ENCODE results near the gene CCNE1. TPM values are rescaled to one million over a fixed set of nuclear protein-coding genes. Genes with fewer than 3 reads are reported as not detected.
"Not testable (repeated sequence)": the region's sequence is repeated elsewhere in the genome, so short reads cannot be mapped to it uniquely, and the experiment has no call there.

Gene CCNE1
- total and polyA plus RNA-seq, 5 donors = 2.1 to 5.1 (median 3.1) TPM

DNA sequence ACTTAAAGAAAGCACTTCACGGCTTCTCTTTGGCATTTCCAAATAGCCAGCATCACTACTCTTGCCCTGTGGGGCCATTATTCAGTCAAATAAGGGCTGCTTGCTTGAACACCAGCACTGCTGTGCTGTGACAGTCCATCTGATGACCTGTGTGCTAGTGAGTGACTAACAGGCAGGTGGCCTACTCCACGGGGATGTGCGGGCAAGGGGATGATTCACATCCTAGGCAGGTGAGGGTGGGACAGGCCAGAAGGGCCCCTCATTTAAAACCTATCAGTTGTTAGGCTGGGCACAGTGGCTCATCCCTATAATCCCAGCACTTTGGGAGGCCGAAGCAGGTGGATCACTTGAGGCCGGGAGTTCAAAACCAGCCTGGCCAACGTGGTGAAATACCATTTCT lies 8.2 kb downstream of the CCNE1 start:
- 93% methylated on average over 6 of the region's 6 CpGs for WGBS
- H3K27ac ChIP-seq (ENCODE audit: low read length) = no peak overlapping the region
- no peak for ATAC-seq

DNA sequence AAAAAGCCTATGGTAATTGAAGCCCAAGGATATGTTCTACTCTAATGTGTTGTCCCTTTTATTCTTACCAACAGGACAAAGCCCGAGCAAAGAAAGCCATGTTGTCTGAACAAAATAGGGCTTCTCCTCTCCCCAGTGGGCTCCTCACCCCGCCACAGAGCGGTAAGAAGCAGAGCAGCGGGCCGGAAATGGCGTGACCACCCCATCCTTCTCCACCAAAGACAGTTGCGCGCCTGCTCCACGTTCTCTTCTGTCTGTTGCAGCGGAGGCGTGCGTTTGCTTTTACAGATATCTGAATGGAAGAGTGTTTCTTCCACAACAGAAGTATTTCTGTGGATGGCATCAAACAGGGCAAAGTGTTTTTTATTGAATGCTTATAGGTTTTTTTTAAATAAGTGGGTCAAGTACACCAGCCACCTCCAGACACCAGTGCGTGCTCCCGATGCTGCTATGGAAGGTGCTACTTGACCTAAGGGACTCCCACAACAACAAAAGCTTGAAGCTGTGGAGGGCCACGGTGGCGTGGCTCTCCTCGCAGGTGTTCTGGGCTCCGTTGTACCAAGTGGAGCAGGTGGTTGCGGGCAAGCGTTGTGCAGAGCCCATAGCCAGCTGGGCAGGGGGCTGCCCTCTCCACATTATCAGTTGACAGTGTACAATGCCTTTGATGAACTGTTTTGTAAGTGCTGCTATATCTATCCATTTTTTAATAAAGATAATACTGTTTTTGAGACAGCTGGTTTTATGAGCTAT lies 12.0 kb downstream of the CCNE1 start:
- DNase-seq (no peak), ATAC-seq (no peak)
- 95% methylated on average over 20 of the region's 20 CpGs for WGBS
- intact Hi-C loops (cut with DNase I) = no loop called here
- Histone ChIP-seq H3K9me3 (ENCODE audit: control insufficient read depth, low read length) (no peaks in the 10 kb centered on the region), H3K27ac (ENCODE audit: low read length) (no peak overlapping the region), H3K4me1 (ENCODE audit: control insufficient read depth, insufficient read depth, low read length) (no peaks in the 10 kb centered on the region), H3K4me3 (ENCODE audit: low read length) (no peak overlapping the region), H3K27me3 (ENCODE audit: control insufficient read depth, insufficient read depth) (no peaks in the 10 kb centered on the region)

More for the DNA sequence above, 8.2 kb downstream of the CCNE1 start:
- Histone ChIP-seq H3K27me3 (ENCODE audit: control insufficient read depth, insufficient read depth) (no peaks in the 10 kb centered on the region), H3K9me3 (ENCODE audit: control insufficient read depth, low read length) (no peaks in the 10 kb centered on the region), H3K4me1 (ENCODE audit: control insufficient read depth, insufficient read depth, low read length) (no peaks in the 10 kb centered on the region), H3K4me3 (ENCODE audit: low read length) (no peak overlapping the region)
- no peak for DNase-seq
- intact Hi-C loops (cut with DNase I) = no loop called here

DNA sequence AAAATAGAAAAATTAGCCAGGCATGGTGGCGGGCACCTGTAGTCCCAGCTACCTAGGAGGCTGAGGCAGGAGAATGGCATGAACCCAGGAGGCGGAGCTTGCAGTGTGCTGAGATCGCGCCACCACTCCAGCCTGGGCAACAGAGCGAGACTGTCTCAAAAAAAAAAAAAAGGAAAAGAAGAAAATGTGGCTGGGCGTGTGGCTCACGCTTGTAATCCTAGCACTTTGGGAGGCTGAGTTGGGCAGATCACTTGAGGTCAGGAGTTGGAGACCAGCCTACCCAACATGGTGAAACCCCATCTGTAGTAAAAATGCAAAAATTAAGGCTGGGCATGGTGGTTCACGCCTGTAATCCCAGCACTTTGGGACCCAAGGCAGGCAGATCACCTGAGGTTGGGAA lies 13.5 kb downstream of the CCNE1 start:
- H3K9me3 ChIP-seq (ENCODE audit: control insufficient read depth, low read length); H3K4me1 ChIP-seq (ENCODE audit: control insufficient read depth, insufficient read depth, low read length); intact Hi-C loops (cut with DNase I); H3K27me3 ChIP-seq (ENCODE audit: control insufficient read depth, insufficient read depth); DNase-seq; ATAC-seq; H3K4me3 ChIP-seq (ENCODE audit: low read length); H3K27ac ChIP-seq (ENCODE audit: low read length): not testable (repeated sequence)
- 94% methylated on average over 8 of the region's 8 CpGs for WGBS

DNA sequence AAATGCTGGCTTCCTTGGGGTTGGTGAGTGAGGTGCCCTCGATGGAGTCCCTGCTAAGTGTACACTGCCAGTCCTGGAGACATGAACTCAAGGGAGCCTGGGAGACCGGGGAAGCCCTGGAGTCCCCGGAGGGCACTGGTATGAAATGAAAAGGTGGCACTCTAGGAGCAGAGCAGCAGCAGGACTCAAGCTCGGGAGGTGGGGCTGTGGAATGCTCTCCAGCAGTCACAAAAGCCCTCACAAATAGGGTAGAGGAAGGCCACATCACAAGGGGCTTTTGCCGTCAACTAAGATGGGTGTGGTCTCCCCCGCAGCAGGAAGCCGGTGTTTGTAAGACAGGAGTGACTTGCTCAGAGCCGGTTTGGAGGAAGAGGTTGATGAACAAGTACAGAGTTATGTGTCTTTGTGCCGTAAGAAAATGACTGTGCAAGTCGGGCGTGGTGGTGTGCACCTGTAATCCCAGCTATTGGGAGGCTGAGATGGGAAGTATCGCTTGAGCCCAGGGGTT lies 19.3 kb downstream of the CCNE1 start:
- no peak overlapping the region for H3K27ac ChIP-seq (ENCODE audit: low read length)
- no peak for ATAC-seq
- H3K4me1 ChIP-seq (ENCODE audit: control insufficient read depth, insufficient read depth, low read length) = no peaks in the 10 kb centered on the region
- WGBS = 56% methylated on average over 12 of the region's 12 CpGs
- no peak overlapping the region for H3K4me3 ChIP-seq (ENCODE audit: low read length)
- no peak for DNase-seq
- intact Hi-C loops (cut with DNase I) = no loop called here
- H3K27me3 ChIP-seq (ENCODE audit: control insufficient read depth, insufficient read depth) = no peaks in the 10 kb centered on the region
- H3K9me3 ChIP-seq (ENCODE audit: control insufficient read depth, low read length) = no peaks in the 10 kb centered on the region

DNA sequence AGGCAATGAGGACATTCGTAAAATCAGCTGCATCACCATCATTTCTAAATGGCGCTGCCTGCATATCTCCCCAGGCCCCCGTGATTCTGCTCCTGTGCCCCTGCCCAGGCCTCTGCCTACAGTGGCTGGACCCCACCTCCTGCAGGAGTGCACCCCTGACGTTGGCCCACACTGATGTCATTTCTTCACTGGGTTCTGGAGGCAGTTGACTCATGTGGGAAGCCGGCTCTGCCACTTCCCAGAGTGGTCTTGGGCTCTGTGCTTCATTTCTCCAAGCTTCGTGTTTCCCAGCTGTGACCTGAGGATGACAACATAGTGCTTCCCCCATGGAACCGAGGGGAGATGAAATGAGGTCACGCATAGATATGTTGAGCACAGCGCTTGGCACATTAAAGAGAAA lies 19.9 kb downstream of the CCNE1 start:
- DNase-seq (no peak), ATAC-seq (no peak)
- intact Hi-C loops (cut with DNase I) = no loop called here
- H3K4me3 ChIP-seq (ENCODE audit: low read length) = no peak overlapping the region
- 73% methylated on average over 9 of the region's 9 CpGs for WGBS
- no peak overlapping the region for H3K27ac ChIP-seq (ENCODE audit: low read length)
- no peaks in the 10 kb centered on the region for H3K27me3 ChIP-seq (ENCODE audit: control insufficient read depth, insufficient read depth)
- H3K4me1 ChIP-seq (ENCODE audit: control insufficient read depth, insufficient read depth, low read length) = no peaks in the 10 kb centered on the region
- H3K9me3 ChIP-seq (ENCODE audit: control insufficient read depth, low read length) = no peaks in the 10 kb centered on the region

DNA sequence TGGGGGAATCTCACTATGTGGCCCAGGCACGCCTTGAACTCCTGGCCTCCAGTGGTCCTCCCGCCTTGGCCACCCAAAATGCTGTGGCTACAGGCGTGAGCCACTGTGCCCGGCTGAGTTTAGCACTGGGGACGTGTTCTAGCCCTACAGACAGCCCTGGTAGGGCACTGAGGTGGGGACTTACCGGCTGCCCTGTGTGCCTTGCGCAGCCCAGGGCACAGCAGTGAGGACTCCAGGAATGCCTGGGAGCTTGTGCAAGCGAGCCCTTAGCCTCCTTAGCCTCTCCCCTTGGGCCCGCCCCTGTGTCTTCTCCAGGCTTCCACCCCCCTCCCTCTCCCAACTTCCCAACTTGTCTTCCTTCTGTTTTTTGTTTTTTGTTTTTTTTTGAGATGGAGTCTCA lies 21.0 kb downstream of the CCNE1 start:
- DNase-seq = no peak
- Histone ChIP-seq H3K27ac (ENCODE audit: low read length) (no peak overlapping the region), H3K4me1 (ENCODE audit: control insufficient read depth, insufficient read depth, low read length) (no peaks in the 10 kb centered on the region), H3K4me3 (ENCODE audit: low read length) (no peak overlapping the region), H3K9me3 (ENCODE audit: control insufficient read depth, low read length) (no peaks in the 10 kb centered on the region), H3K27me3 (ENCODE audit: control insufficient read depth, insufficient read depth) (no peaks in the 10 kb centered on the region)
- WGBS = 84% methylated on average over 9 of the region's 9 CpGs
- intact Hi-C loops (cut with DNase I) = no loop called here
- ATAC-seq = no peak

DNA sequence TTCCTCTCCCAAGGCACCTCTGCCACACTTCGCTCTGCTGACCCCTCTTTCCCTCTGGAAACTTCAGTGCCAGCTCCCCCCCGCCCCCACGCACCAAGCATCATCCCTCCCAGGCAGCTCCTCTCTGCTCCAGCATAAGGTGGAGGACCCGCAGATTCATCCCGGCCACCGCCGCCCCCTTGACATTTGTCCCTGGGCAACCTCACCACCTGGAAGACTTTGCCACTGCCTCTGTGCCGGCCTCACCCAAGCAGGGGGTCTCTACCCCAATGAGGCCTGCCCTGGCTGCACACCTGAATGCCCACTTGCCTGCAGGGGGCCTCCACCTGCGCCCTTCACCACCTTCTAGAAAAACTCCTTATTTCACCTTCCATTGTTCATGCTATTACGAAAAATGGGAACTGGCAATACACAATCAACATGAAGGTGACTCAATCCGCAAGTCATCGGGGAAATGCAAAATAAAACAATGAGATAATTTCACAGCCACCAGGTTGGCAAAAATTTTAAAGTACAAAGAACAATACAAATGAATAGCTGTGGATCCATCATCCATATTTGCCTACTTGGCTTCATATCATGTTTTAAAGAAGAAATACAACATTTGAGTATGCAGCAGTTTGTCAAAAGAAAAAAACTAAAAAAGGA lies 21.9 kb downstream of the CCNE1 start:
- Histone ChIP-seq H3K4me3 (ENCODE audit: low read length) (no peak overlapping the region), H3K4me1 (ENCODE audit: control insufficient read depth, insufficient read depth, low read length) (no peaks in the 10 kb centered on the region), H3K9me3 (ENCODE audit: control insufficient read depth, low read length) (no peaks in the 10 kb centered on the region), H3K27ac (ENCODE audit: low read length) (no peak overlapping the region), H3K27me3 (ENCODE audit: control insufficient read depth, insufficient read depth) (no peaks in the 10 kb centered on the region)
- intact Hi-C loops (cut with DNase I) = no loop called here
- no peak for DNase-seq
- ATAC-seq = no peak
- WGBS = 86% methylated on average over 12 of the region's 12 CpGs

DNA sequence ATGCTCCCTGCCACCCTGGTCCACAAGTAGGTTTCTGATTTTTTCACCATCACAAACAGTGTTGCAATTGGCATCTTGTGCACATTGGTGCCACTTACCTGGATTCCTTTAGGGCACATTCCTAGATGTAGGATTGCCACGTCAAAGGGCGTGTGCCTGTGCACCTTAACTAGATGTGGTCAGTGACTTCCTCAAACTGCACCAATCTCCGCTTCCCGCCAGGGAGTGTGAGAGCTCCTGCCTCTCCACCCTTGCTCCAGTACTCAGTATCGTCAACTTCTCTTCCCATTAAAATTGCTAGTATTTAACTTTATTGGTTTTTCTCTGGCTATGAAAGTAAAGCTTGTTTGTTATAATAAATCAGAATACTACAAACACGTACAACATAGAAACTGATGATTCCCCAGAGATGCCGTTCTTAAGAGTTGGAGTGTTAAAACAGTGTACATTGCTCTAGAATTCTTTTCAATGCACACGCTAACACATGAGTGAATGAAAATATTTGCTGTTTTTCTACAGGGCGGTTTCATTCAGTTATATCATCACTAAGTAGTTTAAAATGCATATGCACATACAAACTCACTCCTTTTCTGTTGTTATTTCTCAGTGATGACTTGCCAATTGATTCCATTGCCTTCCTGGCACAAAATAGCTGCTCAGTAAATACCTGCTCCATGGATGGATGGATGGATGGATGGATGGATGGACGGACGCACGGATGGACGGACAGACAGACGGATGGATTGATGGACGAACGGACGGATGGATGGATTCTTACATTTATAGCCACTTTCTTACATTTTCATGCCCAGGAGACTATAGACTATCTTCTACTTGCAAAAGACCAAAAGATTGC lies 23.4 kb downstream of the CCNE1 start:
- H3K27ac ChIP-seq (ENCODE audit: low read length) = no peak overlapping the region
- no peak for ATAC-seq
- intact Hi-C loops (cut with DNase I) = no loop called here
- H3K27me3 ChIP-seq (ENCODE audit: control insufficient read depth, insufficient read depth) = no peaks in the 10 kb centered on the region
- no peaks in the 10 kb centered on the region for H3K4me1 ChIP-seq (ENCODE audit: control insufficient read depth, insufficient read depth, low read length)
- 76% methylated on average over 17 of the region's 17 CpGs for WGBS
- no peak for DNase-seq
- no peaks in the 10 kb centered on the region for H3K9me3 ChIP-seq (ENCODE audit: control insufficient read depth, low read length)
- no peak overlapping the region for H3K4me3 ChIP-seq (ENCODE audit: low read length)

DNA sequence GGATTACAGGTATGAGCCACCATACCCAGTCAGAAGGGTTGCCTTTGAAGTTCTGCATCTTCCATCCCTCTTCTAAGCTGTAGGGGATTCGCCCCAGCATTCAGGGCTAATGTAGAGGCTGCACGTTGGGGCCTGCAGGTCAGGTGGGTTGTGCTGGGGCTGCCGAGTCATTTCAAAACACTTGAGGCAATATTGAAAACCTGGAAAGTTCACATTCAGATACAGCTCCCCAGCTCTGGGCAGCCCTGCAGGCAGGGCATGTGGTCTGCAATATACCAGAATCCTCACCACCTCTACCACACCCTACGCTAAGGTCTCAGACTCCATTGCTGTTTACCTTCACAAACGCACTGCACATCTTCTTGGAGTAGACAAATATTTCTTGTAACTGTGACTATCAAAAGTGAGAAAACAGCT lies 24.6 kb downstream of the CCNE1 start:
- ATAC-seq (no peak), DNase-seq (no peak)
- Histone ChIP-seq H3K4me3 (ENCODE audit: low read length) (no peak overlapping the region), H3K4me1 (ENCODE audit: control insufficient read depth, insufficient read depth, low read length) (peaks cover 2% of the 10 kb centered on the region), H3K9me3 (ENCODE audit: control insufficient read depth, low read length) (no peaks in the 10 kb centered on the region), H3K27ac (ENCODE audit: low read length) (no peak overlapping the region), H3K27me3 (ENCODE audit: control insufficient read depth, insufficient read depth) (no peaks in the 10 kb centered on the region)
- WGBS = 77% methylated on average over 5 of the region's 5 CpGs
- intact Hi-C loops (cut with DNase I) = no loop called here

DNA sequence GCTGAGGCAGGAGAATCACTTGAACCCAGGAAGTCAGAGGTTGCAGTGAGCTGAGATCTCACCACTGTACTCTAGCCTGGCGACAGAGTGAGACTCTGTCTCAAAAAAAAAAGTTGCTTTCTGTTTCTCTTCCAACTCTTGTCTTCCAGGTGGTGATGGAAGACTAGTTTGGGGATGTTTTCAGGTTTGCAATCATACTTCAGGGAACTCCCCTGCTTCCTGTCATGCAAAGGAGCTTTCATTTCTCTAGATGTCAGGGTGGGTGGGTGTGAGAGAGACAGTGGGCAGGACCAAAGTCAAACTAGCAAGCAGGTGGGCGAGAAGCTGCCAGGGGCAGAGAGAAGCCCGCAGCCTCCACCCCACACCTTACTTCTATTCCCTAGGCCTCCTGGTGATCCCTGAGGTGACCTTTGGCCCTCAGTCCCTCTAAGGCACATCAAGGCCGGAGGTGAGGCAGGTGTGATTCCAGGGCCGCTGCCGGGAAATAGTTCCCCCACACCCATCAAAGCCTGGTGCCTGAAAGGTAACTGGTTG lies 25.7 kb downstream of the CCNE1 start:
- intact Hi-C loops (cut with DNase I) = no loop called here
- WGBS = 71% methylated on average over 6 of the region's 6 CpGs
- H3K27me3 ChIP-seq (ENCODE audit: control insufficient read depth, insufficient read depth) = no peaks in the 10 kb centered on the region
- no peak overlapping the region for H3K27ac ChIP-seq (ENCODE audit: low read length)
- no peak for DNase-seq
- no peak overlapping the region for H3K4me3 ChIP-seq (ENCODE audit: low read length)
- ATAC-seq = no peak
- H3K9me3 ChIP-seq (ENCODE audit: control insufficient read depth, low read length) = no peaks in the 10 kb centered on the region
- peaks cover 2% of the 10 kb centered on the region for H3K4me1 ChIP-seq (ENCODE audit: control insufficient read depth, insufficient read depth, low read length)

DNA sequence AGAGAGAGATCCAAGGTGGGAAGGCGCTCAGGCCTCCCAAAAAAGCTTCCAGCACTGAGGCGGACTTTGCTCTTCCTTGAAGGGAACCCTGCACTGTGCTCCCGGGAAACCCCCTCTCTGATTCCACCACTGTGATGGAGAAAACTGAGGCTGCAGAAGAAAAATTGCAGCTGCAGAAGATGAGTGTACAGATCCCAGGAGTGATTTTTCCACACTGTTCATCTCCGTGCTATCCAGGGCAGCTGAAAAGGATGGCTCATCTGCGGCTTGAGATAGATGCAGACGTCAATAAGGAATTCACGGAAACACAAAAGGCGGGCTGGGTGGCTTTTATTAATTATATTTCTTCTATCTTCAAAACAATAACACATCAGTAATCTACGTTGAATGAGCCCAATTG lies 26.2 kb downstream of the CCNE1 start:
- 83% methylated on average over 9 of the region's 9 CpGs for WGBS
- Histone ChIP-seq H3K4me3 (ENCODE audit: low read length) (no peak overlapping the region), H3K27ac (ENCODE audit: low read length) (no peak overlapping the region), H3K9me3 (ENCODE audit: control insufficient read depth, low read length) (no peaks in the 10 kb centered on the region), H3K27me3 (ENCODE audit: control insufficient read depth, insufficient read depth) (no peaks in the 10 kb centered on the region), H3K4me1 (ENCODE audit: control insufficient read depth, insufficient read depth, low read length) (peaks cover 2% of the 10 kb centered on the region)
- no peak for ATAC-seq
- intact Hi-C loops (cut with DNase I) = no loop called here
- no peak for DNase-seq
